Ovary (tissue), 9 donors: Measurements from ENCODE around the gene TEX261. TPM values are rescaled to one million over a fixed set of nuclear protein-coding genes. Genes with fewer than 3 reads are reported as not detected.

Experiments used
- DNase-seq, 5 donors: peaks; one replicate each; pipeline ENCODE4 v3.0.0-alpha.2; 2019 to 2020
- H3K27ac ChIP-seq, 2 donors: fragments of 200-600 bp; one replicate each; pipeline versions ENCODE4 v1.5.1 to v1.8.0; 2019 to 2022
- H3K27me3 ChIP-seq: fragments of 200-600 bp; one replicate; pipeline ENCODE4 v1.8.0; 2022
- H3K36me3 ChIP-seq: fragments of 200-600 bp; sonication (generic); one replicate; pipeline ENCODE4 v1.5.1; 2019
- H3K4me1 ChIP-seq: one replicate; pipeline ENCODE4 v1.8.1; 2013; ENCODE audit warnings: mild to moderate bottlenecking, moderate library complexity; ENCODE audit not compliant: insufficient read depth
- H3K4me3 ChIP-seq: fragments of 200-600 bp; sonication (generic); one replicate; pipeline ENCODE4 v1.5.1; 2017
- H3K9me3 ChIP-seq, 2 donors: fragments of 200-600 bp in 1 of 2; sonication (generic) in 1 of 2; one replicate each; pipeline versions ENCODE4 v1.5.1 to v1.8.1; 2013 to 2019; ENCODE audit warnings: mild to moderate bottlenecking in 1 of 2, moderate library complexity in 1 of 2
- EP300 ChIP-seq: sonication (generic); formaldehyde crosslinking; IDR thresholded peaks from one replicate; pipeline ENCODE4 v1.6.1; 2017; ENCODE audit warnings: antibody characterized with exemption
- POLR2A ChIP-seq: fragments of 450-650 bp; IDR thresholded peaks from one replicate; pipeline ENCODE4 v1.6.1; 2017; ENCODE audit warnings: antibody characterized with exemption, mild to moderate bottlenecking, moderate library complexity
- WGBS, 3 donors: extraction: QIAGEN DNeasy Blood & Tissue Kit in 1 of 3; methylation state at CpG; one replicate each; pipeline versions ENCODE4 v1.1.5 to v1.1.7; 2013 to 2017; 5-methylcytosine and 5-hydroxymethylcytosine counted together
- intact Hi-C, 4 donors: fragments of 100-400 bp; cut with DNase I; formaldehyde crosslinking; loops; one replicate each; pipeline versions ENCODE4 v1.11.0 to v1.15.1; 2022 to 2023
- polyA plus RNA-seq, 2 donors: library from polyadenylated mRNA; stranded (reverse); fragments of 200-250 nt in 1 of 2; fragments of 350-450 nt in 1 of 2; fragmentation: Illumina TruSeq in 1 of 2; extraction: RNeasy Lipid Tissue Mini Kit (QIAGEN cat#74804) in 1 of 2; gene quantifications; one replicate each; pipeline ENCODE4 v1.2.3, GENCODE V29; 2013 to 2014
- total RNA-seq, 7 donors: library from RNA; depleted of rRNA in 2 of 7; stranded (reverse); fragments of >200 nt in 2 of 7; fragmentation: NEBNext Ultra II Directional in 3 of 7; extraction: Animal tissue kit (Norgen Biotek cat#: 25700) in 3 of 7; gene quantifications; one replicate each; pipeline versions ENCODE4 v1.1.0 to v1.2.4, GENCODE V29; 2016 to 2023
- TF ChIP-seq, protein P1 (sequence below), 3 donors: fragments of 450-650 bp in 2 of 3; fragments of 200-600 bp in 1 of 3; IDR thresholded peaks; one replicate each; pipeline versions ENCODE4 v1.5.1 to v1.8.0; 2016 to 2022; ENCODE audit warnings: antibody characterized with exemption in 3 of 3, mild to moderate bottlenecking in 1 of 3
- donor health status: DM: no; HTN: no; CAD: no; lungs with moderate emphysema.
- donor health status: DM: no; HTN: no; CAD: no.
- donor health status: Bipolar disorder and iron deficiency.
- donor health status: DM: yes; HTN: yes; CAD: no.
- donor health status: DM: no; HTN: no; CAD: no.
- donor health status: DM: yes; HTN: yes; CAD: no.

TEX261 gene
- total and polyA plus RNA-seq, 9 donors: 21.6 to 132 (median 57.3) TPM

DNA sequence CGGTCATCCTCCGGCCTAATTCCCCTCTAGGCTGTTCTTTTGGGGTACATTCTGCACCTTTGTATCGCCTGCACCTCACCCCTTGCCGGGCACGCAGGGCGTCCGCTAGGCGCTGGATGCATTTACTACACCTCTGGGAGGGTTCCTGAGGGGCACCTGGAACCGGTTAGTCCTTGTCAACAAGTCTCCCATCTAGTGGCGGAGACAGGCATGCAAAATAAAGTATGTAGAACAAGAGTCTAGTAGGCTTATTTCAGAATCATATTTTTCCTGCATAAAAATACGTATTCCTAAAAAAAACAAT lies 705 bp upstream of the TEX261 start:
- H3K9me3 ChIP-seq: no peaks in the 10 kb centered on the region
- intact Hi-C loops: loop anchor here in 1 of 4 donors (10.0 kb wide), 1 partner anchor 139 kb away; the partner anchor contains the start of genes MCEE and MPHOSPH10
- TF ChIP-seq EP300: no peak
- TF ChIP-seq POLR2A: no peak
- TF ChIP-seq, protein P1, sequence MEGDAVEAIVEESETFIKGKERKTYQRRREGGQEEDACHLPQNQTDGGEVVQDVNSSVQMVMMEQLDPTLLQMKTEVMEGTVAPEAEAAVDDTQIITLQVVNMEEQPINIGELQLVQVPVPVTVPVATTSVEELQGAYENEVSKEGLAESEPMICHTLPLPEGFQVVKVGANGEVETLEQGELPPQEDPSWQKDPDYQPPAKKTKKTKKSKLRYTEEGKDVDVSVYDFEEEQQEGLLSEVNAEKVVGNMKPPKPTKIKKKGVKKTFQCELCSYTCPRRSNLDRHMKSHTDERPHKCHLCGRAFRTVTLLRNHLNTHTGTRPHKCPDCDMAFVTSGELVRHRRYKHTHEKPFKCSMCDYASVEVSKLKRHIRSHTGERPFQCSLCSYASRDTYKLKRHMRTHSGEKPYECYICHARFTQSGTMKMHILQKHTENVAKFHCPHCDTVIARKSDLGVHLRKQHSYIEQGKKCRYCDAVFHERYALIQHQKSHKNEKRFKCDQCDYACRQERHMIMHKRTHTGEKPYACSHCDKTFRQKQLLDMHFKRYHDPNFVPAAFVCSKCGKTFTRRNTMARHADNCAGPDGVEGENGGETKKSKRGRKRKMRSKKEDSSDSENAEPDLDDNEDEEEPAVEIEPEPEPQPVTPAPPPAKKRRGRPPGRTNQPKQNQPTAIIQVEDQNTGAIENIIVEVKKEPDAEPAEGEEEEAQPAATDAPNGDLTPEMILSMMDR (IDR thresholded peaks at IDR 0.05): no peak
- H3K27me3 ChIP-seq: no peaks in the 10 kb centered on the region
- H3K36me3 ChIP-seq: no peaks in the 10 kb centered on the region
- DNase-seq: no peak
- no peak overlapping the region for H3K27ac ChIP-seq
- H3K4me3 ChIP-seq: peak overlapping the region; percentile 99
- peaks cover 9% of the 10 kb centered on the region for H3K4me1 ChIP-seq
- 2% methylated on average over 11 of the region's 11 CpGs for WGBS, 3 donors

DNA sequence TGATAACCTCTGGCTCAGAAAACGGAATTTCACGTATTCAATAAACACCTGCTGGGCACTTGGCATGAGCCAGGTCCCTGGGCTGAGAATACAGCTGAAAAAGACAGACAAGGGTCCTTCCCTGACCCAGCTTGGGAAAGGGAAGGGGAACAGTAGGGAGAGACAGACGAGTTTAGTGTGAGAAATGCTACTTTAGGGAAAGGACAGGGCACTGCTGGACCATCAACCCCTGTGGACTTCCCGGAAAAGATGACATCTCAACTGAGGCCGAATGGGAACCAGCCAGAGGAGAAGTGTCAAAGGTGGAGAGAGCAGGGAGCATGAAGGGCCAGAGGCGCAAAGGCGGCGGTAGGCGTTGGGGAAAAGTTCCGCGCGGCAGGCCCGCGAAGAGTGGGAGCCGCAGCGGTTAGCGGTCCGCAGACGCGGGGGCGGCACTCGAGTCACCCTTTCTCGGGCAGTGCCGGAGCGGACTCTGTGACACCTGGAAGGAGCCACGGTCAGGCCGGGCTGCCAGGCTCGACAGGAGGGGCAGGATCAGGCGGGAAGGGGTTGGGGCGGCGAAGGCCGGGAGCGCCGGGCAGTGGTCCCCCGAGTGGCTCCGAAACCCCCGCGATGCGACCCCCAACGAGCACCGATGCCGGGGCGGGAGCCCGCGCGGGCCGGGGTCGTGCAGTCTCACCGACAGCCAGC lies 519 bp downstream of the TEX261 start:
- intact Hi-C loops: loop anchor here in 1 of 4 donors (10.0 kb wide), 1 partner anchor 141 kb away; the partner anchor contains the start of genes MCEE and MPHOSPH10
- Histone ChIP-seq H3K4me3 (peak overlapping the region; percentile 99), H3K27ac (peak overlapping the region; percentile 71 to 90), H3K9me3 (no peaks in the 10 kb centered on the region), H3K36me3 (no peaks in the 10 kb centered on the region), H3K4me1 (peaks cover 9% of the 10 kb centered on the region), H3K27me3 (no peaks in the 10 kb centered on the region)
- no peak for DNase-seq
- WGBS, 3 donors: 0% methylated on average over 30 to 49 of the region's 49 CpGs
- TF ChIP-seq POLR2A (no peak), EP300 (no peak)
- TF ChIP-seq, protein P1 (IDR thresholded peaks at IDR 0.05): no peak

DNA sequence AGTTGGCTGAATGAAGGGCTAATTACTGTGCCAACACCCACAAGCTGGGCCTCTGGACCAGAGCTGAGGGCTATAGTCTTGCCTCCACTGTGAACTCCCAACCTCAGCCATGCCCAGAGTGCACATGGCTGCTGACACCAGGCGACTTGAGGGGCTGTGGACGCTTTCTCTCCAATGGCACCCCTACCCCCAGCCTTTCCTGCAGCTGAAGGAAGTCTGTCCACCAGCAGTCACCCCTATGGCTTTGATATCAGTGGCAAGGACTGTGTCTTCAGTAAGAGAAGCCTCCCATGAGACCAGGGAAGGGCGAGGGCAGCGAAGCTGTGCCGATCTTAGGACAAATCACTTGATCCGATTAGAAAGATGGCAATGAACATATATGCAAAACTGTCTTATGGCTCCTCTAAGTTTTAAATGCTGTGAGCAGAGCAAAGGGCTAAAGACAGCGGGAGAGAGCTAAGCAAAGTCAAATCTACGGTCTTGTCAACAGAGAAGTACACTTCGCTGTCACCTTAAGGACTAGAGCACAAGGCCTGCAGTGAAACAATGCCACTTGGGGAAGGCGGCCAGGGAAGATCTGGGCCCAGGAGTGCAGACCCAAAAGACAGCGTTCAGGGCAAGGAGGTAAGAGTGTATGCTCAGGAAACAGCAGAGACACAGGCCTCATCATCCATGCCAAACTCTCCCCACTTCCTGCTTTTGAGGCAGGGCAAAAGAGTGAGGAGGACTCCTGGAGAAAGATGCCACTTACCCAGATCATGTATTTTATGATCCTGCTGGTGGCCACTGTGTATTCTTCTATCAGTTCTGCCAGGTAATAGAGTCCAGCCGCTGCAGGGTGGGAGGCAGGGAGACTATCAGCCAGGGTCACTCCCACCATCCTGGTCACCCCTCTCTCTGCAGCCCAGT lies 1.5 kb downstream of the TEX261 start:
- H3K27me3 ChIP-seq: no peaks in the 10 kb centered on the region
- no peak overlapping the region for H3K27ac ChIP-seq
- peak overlapping the region; percentile 99 for H3K4me3 ChIP-seq
- TF ChIP-seq, protein P1 (IDR thresholded peaks at IDR 0.05): no peak
- no peak for TF ChIP-seq POLR2A
- TF ChIP-seq EP300: no peak
- H3K4me1 ChIP-seq: peaks cover 9% of the 10 kb centered on the region
- H3K36me3 ChIP-seq: no peaks in the 10 kb centered on the region
- peak in 1 of 5 donors; percentile 9 for DNase-seq
- WGBS, 3 donors: 78 to 82% (median 79%) methylated on average over 12 of the region's 12 CpGs
- intact Hi-C loops: loop anchor here in 1 of 4 donors (10.0 kb wide), 1 partner anchor 142 kb away; the partner anchor contains the start of genes MCEE and MPHOSPH10
- no peaks in the 10 kb centered on the region for H3K9me3 ChIP-seq

DNA sequence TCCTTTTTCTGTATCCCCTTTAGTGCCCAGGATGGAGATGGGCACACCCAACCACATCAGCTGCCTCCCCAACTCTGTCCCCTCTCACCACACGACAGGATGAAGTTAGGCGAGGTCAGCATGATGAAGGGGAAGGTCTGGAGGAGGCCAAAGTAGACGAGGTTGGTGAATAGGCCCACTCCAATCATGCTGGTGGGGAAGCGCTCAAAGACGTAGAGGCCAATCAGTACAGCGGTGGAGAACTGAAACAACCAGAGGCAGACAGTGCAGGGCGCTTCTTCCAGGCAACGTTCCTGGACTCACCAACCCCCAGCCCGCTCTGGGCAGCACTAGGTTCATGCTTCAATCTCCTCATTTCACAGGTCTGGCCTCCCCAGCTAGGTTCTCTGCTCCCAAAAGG lies 2.9 kb downstream of the TEX261 start:
- no peak overlapping the region for H3K27ac ChIP-seq
- no peaks in the 10 kb centered on the region for H3K36me3 ChIP-seq
- H3K4me1 ChIP-seq: peaks cover 9% of the 10 kb centered on the region
- H3K4me3 ChIP-seq: no peak overlapping the region
- intact Hi-C loops: loop anchor here in 1 of 4 donors (10.0 kb wide), 1 partner anchor 143 kb away; the partner anchor contains the start of genes MCEE and MPHOSPH10
- peak in 1 of 5 donors; percentile 5 for DNase-seq
- no peaks in the 10 kb centered on the region for H3K27me3 ChIP-seq
- no peaks in the 10 kb centered on the region for H3K9me3 ChIP-seq
- TF ChIP-seq EP300 (no peak), POLR2A (no peak)
- TF ChIP-seq, protein P1 (IDR thresholded peaks at IDR 0.05): no peak
- 82 to 83% (median 82%) methylated on average over 9 of the region's 9 CpGs for WGBS, 3 donors
